ENCODE results near the gene YIF1B.

DNA sequence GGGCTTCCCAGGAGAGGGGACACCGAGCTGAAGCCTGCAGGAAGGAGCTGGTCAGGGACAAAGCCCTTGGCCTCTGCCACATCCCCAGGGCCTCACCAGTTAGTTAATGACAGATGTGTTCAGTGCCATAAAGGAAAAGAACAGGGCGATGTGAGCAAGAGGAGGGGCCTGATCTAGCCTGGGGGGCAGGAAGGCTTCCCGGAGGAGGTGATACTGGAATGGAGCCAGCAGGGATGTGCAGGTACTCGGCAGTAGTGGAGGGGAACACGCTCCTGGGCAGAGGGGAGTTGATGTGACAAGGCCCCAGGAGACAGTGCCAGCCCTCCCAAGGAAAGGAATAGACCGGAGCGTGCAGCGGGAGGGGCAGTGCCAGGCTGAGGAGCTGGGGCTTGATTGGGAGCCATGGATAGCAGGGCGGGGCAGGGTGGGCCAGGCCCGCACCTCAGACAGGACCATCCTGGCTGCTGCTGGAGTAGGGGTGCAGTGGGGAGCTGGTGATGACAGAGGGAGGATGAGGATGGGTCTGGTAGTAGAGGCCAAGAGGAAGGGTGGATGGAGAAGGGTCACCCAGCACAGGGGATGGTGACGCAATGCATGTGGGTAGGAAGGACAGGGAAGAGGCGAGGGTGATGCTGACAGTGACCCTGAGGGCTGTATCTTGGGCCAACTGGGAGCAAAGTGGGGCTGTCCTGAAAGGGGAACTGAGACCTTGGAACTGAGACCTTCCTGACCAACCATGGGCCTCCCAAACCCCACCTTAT lies 7.6 kb downstream of the YIF1B start:
- TF ChIP-seq, protein P1, sequence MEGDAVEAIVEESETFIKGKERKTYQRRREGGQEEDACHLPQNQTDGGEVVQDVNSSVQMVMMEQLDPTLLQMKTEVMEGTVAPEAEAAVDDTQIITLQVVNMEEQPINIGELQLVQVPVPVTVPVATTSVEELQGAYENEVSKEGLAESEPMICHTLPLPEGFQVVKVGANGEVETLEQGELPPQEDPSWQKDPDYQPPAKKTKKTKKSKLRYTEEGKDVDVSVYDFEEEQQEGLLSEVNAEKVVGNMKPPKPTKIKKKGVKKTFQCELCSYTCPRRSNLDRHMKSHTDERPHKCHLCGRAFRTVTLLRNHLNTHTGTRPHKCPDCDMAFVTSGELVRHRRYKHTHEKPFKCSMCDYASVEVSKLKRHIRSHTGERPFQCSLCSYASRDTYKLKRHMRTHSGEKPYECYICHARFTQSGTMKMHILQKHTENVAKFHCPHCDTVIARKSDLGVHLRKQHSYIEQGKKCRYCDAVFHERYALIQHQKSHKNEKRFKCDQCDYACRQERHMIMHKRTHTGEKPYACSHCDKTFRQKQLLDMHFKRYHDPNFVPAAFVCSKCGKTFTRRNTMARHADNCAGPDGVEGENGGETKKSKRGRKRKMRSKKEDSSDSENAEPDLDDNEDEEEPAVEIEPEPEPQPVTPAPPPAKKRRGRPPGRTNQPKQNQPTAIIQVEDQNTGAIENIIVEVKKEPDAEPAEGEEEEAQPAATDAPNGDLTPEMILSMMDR (IDR thresholded peaks at IDR 0.05): no peak
- no peak for TF ChIP-seq POLR2A (IDR thresholded peaks at IDR 0.05)
